GM06990 (cell line): ENCODE data around the gene IVL.

ENCODE experiments used
- DNase-seq: peaks from one replicate; pipeline ENCODE4 v3.0.0-alpha.2; 2011; ENCODE audit not compliant: insufficient read length; ENCODE audit errors: extremely low read depth
- H3K27me3 ChIP-seq: replicated peaks from 2 replicates; pipeline ENCODE4 v1.6.0; 2011; ENCODE audit warnings: low read length; ENCODE audit not compliant: control insufficient read depth, insufficient read depth
- H3K36me3 ChIP-seq: 2 replicates; pipeline ENCODE4 v1.5.1; 2011; ENCODE audit warnings: low read length; ENCODE audit not compliant: control insufficient read depth, insufficient read depth
- H3K4me3 ChIP-seq: replicated peaks from 2 replicates; pipeline ENCODE4 v1.5.1; 2011; ENCODE audit warnings: low read depth, mild to moderate bottlenecking, control low read depth, low read length
- TF ChIP-seq, protein P1 (sequence below): IDR thresholded peaks from 2 replicates; pipeline ENCODE4 v1.5.1; 2011; ENCODE audit warnings: low read length, control low read depth, mild to moderate bottlenecking, inconsistent platforms; ENCODE audit not compliant: insufficient read depth, poor library complexity, severe bottlenecking

The IVL gene

GRCh38 chr1:152866321-152866720, 42.0 kb upstream of the IVL start:
- Histone ChIP-seq H3K27me3 (no peaks in the 10 kb centered on the region; the same call in 1 of the 2 replicates), H3K36me3 (no peaks in the 10 kb centered on the region), H3K4me3 (no peak overlapping the region)
- DNase-seq, result no peak
- TF ChIP-seq, protein P1, sequence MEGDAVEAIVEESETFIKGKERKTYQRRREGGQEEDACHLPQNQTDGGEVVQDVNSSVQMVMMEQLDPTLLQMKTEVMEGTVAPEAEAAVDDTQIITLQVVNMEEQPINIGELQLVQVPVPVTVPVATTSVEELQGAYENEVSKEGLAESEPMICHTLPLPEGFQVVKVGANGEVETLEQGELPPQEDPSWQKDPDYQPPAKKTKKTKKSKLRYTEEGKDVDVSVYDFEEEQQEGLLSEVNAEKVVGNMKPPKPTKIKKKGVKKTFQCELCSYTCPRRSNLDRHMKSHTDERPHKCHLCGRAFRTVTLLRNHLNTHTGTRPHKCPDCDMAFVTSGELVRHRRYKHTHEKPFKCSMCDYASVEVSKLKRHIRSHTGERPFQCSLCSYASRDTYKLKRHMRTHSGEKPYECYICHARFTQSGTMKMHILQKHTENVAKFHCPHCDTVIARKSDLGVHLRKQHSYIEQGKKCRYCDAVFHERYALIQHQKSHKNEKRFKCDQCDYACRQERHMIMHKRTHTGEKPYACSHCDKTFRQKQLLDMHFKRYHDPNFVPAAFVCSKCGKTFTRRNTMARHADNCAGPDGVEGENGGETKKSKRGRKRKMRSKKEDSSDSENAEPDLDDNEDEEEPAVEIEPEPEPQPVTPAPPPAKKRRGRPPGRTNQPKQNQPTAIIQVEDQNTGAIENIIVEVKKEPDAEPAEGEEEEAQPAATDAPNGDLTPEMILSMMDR, result no peak

DNA sequence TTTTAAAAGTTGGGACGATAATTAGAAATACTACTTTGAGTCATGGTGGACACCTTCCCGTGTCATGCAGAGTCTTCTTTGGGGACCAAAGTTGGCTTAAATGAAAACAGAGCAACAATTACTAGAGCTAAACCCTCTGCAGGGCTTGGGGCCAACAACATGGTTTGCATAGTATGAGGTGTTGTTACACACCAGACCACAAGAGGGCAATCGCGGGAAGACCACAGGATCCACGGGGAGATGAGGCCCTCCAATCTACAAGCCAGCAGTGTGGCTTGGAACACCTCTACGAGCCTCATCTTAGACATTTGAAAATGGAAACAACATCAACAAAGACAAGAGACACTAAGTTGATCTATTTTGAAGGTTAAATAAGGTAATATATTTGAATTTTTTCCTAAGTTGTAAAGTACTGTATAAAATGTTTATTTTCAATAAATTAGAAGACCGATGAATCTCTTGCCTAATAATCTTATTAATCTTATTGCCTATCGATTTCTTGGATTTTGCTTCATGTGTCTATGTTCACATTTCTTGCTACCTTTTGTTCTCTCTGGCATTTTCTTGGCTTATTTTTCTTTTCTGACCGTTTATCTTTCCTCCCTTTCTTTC, 38.4 kb upstream of the IVL start:
- no peak for DNase-seq
- Histone ChIP-seq H3K27me3 (no peaks in the 10 kb centered on the region; the same call in 1 of the 2 replicates), H3K4me3 (no peak overlapping the region), H3K36me3 (no peaks in the 10 kb centered on the region)
- TF ChIP-seq, protein P1, result peak; percentile 81

DNA sequence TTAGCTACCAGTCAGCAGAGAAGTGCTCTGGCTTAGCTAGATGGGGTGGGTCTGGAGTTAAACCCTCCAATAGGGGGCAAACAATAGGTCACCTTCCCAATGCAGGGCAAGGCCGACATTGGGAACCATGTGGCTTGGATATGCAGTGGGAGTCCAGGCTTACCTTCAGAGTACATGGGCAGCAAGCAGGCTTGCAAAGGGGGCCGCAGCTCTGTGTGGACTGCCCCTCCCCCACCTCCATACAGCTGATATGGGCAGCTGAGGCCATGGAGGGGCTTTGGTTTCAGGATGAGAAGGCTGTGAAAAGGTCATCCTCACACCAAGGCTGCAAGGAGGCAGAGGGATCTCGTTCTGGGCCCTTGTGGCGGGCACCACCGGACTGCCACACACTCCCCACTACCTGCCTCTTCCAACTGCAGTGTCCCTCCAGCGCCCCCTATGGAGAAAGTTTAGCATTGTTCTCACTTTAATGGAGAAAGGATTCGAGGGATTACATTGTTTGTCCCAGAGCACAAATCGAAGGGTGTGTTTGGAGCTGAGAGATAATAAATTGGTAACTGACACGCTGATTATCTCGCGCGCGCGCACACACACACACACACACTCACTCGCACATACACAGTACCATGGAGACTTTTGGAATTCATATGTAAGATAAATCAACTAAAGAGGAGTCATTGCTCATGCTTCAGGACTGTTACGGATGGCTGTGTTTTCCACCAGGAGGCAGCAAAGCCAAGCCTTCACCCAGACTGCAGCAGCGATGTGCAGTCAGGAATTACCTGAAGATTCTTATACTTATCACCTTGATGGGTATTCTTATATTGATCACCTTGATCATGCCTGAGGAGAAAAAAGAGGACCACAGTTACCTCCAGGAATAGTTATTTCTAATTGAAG, 37.3 kb upstream of the IVL start:
- no peak for DNase-seq
- TF ChIP-seq, protein P1, result peak; percentile 39
- Histone ChIP-seq H3K27me3 (no peaks in the 10 kb centered on the region; the same call in 1 of the 2 replicates), H3K4me3 (no peak overlapping the region), H3K36me3 (no peaks in the 10 kb centered on the region)

GRCh38 chr1:152871731-152872126, 36.6 kb upstream of the IVL start:
- H3K36me3 ChIP-seq, result no peaks in the 10 kb centered on the region
- no peak for DNase-seq

GRCh38 chr1:152873495-152873894, 34.9 kb upstream of the IVL start:
- no peaks in the 10 kb centered on the region for H3K36me3 ChIP-seq
- H3K27me3 ChIP-seq, result no peaks in the 10 kb centered on the region
- TF ChIP-seq, protein P1, result no peak
- no peak for DNase-seq
- H3K4me3 ChIP-seq, result no peak overlapping the region

More at GRCh38 chr1:152871731-152872126, 36.6 kb upstream of the IVL start:
- TF ChIP-seq, protein P1, result no peak
- no peaks in the 10 kb centered on the region; the same call in 1 of the 2 replicates for H3K27me3 ChIP-seq
- H3K4me3 ChIP-seq, result no peak overlapping the region
